HG03135 (cell line): ENCODE measurements around the gene TSPAN6.

ENCODE experiments used
- ATAC-seq: cut with Tn5 transposase; IDR thresholded peaks from one replicate; pipeline ENCODE4 v1.9.1; 2021; ENCODE audit warnings: mild to moderate bottlenecking, moderate library complexity; ENCODE audit not compliant: unreplicated experiment

The TSPAN6 gene

DNA sequence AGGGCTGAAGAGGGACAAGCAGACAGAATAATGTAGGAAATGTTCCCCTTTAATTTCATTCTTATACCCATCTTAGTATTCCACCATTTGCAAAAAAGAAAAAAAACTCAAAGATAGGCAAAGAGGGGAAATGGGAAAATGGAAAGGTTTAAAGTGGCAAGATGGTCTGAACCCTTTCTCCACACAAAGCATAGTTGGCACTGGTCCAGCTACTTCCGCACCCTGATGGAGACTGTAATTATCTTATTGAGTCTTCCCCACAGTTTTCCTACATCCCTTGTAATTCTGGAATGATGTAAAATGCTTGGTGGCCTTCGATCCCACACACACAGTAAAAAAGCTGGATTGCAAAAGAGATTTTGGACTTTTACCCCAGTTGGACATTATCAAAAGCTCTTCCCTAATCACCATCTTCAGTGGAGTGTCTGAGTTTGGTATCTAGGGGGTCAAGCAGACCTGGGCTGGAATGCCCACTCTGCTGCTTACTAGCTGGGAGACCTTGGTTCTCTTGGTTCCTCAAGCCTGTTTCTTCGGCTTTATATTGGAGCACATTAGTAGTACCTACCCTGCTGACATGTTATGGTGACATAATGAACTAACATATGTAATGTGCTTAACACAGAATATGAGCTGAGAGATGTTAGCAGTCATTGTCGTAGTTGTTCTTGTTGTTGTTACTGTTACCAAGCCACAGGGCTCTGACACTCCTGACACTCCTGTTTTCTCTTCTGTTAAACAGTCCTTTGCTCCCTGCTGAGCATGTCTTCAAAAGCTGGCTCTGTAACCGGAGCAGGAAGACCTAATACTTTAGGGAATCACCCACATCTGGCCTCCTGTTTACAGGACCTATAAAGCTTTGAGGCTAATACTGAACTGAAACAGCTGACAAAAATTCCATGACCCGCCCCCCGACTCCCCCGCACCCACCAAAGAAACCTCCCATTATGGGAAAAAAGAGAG lies 12.1 kb upstream of the TSPAN6 start:
- ATAC-seq, result no peak

DNA sequence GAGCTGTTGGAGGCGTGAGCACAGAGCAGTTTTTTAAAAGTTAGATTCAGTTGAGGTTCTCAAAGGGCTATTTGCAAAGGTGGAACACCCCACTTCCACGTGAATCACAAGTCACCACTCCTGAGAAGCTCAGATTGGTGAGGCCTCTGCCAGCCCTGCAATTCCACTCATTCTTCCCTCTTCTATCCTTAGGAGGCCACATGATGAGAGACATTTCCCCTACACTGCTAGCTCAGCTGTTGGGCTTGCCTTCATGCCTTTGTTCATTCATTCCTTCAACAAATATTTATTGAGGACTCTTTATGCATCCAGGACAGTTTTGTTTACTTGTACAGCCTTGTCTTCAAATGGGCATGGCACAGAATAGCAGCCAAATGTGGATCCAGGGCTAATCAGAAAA lies 11.1 kb upstream of the TSPAN6 start:
- no peak for ATAC-seq

DNA sequence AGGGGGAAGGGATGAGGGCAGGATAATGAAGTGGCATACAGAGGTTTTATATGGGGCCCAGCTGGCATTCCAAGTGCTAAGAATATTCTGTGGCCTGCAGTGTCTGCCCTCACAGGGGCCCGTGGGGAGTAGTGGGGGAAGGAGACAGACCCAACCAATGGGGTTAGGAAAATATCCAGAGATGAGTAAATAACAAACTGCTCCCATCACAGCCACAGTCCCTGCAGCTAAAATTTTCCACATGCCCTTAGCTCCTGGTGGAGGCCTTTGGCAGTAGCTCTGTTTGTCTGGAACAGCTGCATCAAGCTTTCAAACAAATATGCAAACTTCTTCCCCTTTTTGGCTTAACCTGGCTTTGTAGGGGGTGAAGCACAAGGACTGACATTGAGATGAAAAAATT lies 10.5 kb upstream of the TSPAN6 start:
- ATAC-seq, result no peak

DNA sequence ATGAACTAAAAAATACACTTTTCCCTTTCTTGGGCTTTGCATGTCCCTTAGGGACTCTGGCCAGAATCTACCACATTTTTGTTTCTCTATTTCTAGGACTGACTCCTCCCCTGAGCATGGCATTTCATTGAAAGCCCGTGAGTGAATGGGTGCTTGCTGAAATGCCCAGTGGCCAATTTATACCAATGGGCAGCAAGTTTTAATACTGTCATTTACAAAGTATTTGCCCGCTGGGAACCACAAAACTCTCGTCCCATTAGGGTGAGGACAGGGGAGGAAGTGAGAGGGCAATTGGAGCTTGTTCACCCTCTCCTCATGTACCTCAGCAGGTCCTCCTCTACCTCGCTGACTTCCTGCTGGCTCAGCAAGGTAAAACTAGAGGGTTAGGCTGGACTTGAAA lies 8.5 kb upstream of the TSPAN6 start:
- ATAC-seq, result no peak

DNA sequence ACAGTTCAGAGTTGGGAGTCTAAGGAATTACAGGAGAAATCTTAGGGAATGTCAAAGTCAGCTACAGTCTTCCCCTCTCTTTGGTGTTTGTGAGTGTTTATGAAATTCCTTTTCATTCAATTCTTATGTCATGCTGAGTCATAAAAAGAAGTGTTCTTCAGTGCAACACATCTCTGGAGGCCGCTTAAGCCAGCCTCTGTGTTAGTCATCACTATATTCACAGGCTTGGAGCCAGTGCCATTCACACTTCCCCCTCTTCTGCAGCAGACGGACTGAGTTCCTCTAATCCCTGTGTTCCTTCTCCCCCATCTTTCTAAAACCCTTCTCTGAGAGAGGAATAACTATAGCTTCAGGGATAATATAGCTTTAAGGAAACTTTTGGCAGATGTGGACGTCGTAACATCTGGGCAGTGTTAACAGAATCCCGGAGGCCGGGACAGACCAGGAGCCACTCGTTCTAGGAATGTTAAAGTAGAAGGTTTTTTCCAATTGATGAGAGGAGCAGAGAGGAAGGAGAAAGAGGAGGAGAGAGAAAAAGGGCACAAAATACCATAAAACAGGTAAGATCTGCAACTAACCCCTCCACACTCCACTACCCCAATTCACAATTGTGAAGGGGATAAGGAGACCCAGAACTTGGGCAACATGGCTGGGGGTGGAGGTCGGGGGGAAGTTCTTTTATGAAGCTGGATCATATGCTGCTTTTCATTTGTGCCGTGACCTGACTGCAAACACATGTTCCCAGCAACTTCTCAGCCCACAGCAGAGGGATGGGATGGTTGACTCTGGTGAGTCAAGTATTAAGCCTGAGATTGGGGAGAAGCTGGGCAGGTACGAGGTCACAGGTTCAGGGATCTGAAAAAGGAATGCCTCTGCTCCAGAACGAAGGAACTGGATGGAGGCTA lies 7.6 kb upstream of the TSPAN6 start, which contains the start of gene SRPX2:
Gene SRPX2, plus strand, starts transcription at position 244 of the 905 bp plus-strand sequence. CDS start 2,124 bp downstream, outside the sequence.
- no peak for ATAC-seq

DNA sequence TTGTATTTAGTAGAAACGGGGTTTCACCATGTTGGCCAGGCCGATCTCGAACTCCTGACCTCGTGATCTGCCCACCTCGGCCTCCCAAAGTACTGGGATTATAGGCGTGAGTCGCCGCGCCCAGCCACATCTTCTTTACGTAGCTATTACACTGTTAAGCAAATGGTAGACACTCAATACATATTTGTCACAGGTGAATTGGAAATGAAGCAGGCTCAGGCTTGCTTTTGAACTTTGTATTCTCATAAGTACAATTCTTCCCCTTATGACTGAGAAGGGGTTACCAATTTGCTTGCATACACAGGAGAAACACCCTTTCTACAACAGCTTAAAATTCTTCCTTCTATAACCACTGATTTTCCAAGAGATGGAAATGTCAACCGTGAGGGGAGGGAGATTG lies 6.6 kb upstream of the TSPAN6 start:
- ATAC-seq, result no peak

DNA sequence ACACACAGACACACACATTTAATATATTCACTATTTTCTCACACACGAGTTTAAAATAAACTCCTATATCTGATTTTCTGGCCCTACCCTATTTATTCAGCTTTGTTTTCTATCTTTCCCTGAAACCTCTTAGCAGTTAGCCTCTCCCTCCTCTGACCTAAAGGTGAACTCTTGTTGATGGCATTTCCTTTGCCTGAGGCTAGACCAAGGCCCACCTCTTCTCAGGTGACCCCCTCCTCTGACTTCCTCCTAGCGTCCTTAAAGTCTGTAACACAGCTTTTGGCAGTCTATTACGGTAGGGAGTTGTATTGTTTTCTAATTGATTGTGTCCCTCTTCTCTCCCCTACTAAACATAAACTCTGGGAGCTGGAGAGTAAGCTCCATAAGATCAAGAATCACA lies 5.7 kb upstream of the TSPAN6 start:
- ATAC-seq, result no peak

DNA sequence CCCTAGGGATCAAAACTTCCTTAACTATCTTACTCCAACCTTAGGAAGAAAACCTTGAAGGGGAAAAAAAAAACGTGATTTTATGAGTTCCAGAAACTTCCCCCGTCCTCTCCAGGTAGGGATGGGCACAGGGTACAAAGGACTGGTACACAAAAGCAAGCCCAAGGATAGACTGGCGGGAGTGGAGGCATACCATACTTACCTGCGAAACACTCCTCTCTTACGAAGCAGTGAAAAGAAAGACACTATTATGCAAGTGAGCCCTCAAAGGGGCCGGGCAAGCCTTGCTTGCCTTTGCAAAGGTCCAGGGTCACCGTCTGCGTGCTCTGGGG lies 651 bp downstream of the TSPAN6 start:
- ATAC-seq, result no peak

DNA sequence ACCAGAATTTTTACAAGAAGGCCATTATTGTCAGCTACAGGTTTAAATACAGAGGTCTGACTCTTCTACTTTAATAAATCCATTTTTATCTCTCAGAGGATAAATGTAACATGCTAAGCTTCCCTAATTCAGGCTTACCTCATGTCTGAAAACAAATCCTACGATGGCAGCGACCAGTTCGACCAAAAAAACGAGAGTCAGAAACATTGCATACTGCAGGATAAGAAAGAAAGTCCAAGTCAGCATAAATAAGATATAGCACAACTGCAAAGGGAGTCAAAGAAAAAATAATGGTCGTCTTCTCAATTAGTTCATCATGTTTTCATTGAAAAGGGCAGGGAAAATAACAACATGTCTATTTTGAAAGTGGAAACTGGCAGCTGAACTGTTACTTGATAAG lies 1.6 kb downstream of the TSPAN6 start:
- ATAC-seq, result no peak

DNA sequence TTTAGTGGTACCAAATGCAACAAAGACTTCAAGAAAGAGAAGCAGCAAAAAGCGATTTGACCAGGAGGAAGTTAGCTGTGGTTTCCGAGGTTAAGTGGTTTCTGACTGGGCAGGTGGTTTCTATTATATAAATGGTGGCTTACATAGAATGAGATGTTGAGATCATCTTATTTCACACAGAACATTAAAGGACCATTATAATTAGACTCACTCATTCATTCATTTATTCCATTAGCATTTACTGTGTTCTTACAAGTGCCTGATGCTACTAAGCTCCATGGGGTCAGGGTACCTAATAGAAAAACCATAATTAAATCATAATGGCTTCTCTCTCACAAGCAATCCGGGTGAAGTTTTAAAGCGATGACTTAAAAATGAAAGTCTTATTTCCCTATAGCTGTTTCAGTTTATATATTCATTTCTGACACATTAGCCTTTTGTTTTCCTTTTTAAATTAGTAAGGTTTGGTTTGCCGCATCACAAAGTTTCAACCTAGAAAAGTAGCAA lies 10.6 kb downstream of the TSPAN6 start:
- peak; percentile 90 for ATAC-seq

DNA sequence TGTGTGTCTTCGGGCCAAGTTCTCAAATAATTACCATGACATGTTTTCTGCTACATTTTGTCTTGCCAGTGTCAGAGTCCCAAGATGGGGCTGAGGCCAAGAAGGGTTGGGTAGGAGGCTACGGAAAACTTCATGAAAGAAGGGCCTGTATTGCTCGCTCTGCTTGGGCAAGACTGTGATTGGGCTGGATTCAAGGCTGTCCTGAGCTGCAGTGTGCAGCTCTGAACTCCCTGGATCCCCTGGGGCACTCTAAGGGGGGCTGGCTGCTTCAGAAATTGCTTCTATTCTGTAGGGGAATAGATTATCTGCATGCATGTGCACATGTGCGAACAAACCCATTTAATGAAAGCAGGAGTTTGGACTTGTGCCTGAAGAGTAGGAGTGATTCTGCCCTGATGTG lies 13.6 kb downstream of the TSPAN6 start:
- no peak for ATAC-seq

DNA sequence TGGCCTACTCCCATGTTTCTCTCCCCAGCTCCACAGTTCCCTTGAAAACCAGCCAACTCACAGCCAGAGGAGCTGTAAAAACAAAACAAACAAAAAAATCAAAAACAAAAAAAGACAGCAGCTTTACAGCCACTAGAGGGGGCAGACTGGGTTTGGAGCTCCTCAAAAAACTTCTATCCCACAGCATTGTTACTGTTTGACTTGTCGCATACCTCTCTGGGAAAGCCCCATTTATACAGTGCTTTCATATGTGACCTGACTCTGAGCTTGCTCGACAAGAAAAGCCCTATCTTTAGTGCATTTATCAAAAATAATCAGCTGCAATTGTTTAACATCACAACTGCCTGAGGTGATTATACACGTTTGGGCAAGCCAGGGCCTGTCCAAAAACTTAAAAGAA lies 21.6 kb downstream of the TSPAN6 start:
- ATAC-seq, result peak; percentile 98

DNA sequence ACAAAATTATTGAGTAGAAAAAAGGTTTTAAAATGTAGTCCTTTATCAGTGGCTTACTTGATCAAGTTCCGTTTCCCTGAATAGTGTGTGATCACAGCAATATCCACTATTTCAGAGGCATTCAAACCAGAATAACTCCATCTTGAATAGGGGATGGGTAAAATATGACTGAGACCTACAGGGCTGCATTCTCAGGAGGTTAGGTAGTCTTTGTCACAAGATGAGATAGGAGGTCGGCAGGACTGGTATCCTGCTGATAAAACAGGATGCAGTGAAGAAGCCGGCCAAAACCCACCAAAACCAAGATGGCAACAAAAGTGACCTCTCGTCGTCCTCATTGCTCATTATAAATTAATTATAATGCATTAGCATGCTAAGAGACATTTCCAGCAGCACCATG lies 24.7 kb downstream of the TSPAN6 start:
- no peak for ATAC-seq

DNA sequence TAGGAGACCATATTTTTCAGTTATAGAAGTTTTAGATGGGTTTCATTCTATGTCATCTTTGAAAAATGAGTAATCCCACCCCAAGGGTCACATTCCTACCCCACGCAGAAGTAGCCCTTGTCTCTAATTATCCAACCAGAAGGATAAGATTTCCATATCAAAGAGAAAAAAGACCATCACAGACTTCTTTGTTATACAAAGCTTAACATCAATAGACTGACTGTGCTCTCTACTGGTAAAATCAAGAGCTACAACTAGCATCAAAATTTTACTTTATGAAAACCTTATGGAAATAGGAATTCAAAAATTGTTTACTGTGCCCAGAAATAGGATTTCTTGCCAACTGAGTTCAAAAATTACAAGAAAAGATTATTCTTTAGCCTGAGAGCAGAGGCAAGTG lies 27.0 kb downstream of the TSPAN6 start:
- no peak for ATAC-seq

DNA sequence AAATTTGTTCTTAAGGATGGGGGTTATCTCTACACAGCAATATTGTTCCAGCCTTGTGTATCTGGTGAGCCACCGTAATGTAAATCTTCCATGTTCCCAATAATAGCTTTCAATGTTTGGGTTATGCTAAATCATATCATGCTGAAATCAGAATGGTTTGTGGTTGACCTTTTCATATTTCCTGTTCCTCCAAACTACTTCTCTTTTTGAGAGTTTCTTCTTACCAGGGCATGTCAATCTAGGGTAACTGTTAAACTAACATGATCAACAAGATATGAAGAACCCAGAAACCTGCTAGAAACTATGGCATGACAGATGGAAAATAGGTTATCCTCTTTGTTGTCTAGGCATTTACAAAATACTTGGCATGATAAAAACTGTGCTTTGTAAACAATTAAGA lies 29.9 kb downstream of the TSPAN6 start:
- ATAC-seq, result no peak

DNA sequence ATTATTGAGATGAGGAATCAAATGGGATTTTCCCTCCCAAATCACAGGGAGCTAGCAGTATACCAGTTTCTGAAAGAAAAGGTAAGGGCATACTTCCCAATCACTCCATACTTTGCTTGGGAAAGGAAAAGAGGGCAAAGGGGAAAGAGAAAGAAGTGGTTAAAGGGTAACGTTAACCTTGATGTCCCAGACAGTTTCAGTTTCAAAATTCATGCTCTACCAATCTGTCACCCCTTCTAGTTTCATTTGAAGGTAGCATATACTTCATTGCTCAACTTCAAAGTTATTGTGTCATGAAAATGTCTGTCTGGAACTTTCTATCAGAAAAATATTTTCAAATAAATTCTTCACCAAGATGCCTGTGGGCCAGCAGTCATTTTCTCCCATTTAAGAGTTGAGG lies 35.8 kb downstream of the TSPAN6 start:
- ATAC-seq, result no peak

DNA sequence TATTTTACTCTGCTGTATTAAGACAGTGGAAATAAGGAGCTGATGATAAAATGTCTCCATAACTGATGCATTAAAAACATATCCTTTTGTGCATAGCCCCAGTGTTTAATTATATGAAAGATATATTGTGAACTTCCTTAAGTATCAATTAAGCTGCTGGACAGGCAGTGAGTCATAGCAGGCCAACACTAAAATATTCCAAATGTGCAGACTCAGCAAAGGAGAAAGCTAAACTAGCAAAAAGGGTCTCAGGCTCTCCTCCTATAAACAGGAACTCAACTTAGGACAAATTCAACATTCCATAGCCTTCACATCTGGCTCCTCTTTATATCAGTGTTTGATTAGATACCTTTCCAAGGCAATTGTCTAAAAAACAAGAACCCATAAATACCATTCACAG lies 36.3 kb downstream of the TSPAN6 start:
- ATAC-seq, result no peak

DNA sequence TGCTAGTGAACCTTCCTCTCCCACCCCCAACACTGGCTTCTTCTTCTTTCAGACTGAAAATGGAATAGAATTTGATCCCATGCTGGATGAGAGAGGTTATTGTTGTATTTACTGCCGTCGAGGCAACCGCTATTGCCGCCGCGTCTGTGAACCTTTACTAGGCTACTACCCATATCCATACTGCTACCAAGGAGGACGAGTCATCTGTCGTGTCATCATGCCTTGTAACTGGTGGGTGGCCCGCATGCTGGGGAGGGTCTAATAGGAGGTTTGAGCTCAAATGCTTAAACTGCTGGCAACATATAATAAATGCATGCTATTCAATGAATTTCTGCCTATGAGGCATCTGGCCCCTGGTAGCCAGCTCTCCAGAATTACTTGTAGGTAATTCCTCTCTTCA lies 37.1 kb downstream of the TSPAN6 start:
- ATAC-seq, result no peak

DNA sequence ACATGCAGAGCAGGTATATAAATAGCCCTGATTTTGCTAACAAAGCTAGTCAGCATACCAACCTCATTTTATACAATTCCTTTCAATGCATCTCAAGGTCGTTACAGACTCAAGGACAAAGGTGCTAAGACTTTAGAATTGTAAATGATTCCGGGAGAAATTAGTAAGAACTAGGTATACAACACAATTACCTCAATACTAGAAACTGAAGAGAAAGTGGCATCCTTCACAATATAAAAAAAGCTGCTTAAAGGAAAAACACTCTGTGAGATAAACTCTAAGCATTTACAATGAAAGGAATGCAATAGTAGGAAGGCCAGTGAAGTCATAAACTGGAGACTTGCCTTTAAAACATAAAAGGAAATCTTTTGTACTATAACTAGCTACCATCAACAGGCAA lies 40.0 kb downstream of the TSPAN6 start:
- ATAC-seq, result no peak

DNA sequence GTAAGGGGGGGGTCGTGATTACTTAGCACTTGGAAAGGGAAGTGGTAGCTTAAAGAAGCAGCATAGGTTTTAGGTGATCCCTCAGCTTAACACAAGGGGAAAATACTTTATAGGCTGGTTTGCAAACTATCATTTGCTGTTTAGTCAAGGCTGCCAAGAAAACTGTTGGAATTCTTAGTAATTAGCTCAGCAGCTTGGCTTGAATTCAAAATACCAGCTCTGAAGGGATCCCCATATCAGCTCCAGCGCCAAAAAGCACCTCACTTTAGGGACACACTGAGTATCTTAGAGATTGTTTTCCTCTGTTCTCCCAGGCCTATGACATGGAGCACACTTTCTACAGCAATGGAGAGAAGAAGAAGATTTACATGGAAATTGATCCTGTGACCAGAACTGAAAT lies 43.0 kb downstream of the TSPAN6 start:
- ATAC-seq, result no peak

DNA sequence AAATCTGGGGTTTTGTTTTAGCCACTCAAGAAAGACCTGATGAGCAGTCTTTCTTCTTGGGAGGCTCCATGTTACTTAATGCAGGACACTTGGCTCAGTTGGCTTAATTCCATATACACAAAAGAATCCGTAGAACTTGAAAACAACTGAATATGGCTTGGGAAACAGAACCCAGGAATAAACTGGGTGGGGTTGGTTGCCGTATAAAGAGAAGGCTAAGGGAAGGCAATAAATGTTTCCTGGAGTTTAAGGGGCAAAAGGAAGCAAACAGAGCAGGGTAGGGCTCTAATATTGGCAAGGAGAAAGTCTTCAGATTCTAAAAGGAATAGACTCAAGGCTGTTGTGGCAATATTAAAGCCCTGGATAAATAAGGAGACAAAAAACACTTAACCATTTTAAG lies 43.5 kb downstream of the TSPAN6 start:
- no peak for ATAC-seq
